ENCODE results near the gene TAOK3.

TAOK3 gene

DNA sequence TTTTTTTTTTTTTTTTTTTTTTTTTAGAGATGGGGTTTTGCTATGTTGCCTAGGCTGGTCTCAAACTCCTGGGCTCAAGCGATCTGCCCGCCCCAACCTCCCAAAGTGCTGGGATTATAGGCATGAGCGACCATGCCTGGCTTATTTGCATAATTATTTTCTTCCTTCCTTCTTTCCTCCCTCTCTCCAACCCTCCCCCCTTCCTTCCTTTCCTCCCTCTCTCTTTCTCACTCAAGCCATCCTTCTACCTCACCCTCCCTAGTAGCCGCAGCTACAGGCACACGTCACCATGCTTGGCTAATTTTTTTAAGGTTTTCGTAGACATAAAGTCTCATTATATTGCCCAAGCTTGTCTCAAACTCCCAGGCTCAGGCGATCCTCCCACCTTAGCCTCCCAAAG lies 152.9 kb downstream of the TAOK3 start:
- no peaks in the 10 kb centered on the region for H3K9me3 ChIP-seq (ENCODE audit: control insufficient read depth, insufficient read depth, low read length)
- no peaks in the 10 kb centered on the region for H3K27me3 ChIP-seq (ENCODE audit: control insufficient read depth, insufficient read depth, low read length)
- H3K4me3 ChIP-seq (ENCODE audit: low read depth, low read length), result no peak overlapping the region
- H3K36me3 ChIP-seq (ENCODE audit: control insufficient read depth, insufficient read depth, low read length), result no peaks in the 10 kb centered on the region
- H3K9ac ChIP-seq (ENCODE audit: low read depth, low read length), result no peak overlapping the region
- H3K4me1 ChIP-seq (ENCODE audit: control insufficient read depth, insufficient read depth, low read length), result peaks cover 2% of the 10 kb centered on the region

DNA sequence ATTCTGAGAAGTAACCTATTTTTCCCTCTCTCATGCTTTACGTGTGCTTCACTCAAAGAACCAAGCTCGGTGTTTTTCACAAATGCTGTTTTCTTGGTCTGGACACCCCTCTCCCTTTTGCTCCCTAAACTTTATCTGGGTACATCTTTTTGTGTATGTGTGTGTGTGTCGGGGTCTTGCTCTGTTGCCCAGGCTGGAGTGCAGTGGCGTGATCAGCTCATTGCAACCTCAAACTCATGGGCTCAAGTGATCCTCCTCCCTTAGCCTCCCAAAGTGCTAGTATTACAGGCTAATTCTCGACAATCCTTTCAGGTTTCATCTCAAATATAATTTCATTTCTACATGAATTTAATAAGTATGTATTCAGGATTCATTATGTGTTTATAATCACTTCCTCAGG lies 153.6 kb downstream of the TAOK3 start:
- H3K27me3 ChIP-seq (ENCODE audit: control insufficient read depth, insufficient read depth, low read length), result no peaks in the 10 kb centered on the region

DNA sequence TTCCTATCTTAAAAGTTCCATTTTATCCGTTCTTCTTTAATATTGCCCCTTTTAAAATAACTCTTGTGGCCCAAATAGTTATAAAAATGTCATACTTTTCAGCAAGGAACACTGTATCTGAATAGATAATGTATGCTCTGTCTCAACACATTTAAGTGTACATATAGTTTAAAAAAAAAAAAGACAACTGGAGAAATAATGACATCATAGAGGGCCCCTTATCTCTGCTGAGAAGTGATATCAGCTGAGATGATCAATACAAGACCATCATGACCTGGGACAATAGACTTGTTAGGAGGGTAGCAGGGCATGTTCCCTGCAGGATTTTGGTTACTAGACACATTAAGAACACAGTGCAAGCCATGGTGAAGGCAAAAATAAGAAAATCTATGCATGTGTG lies 159.3 kb downstream of the TAOK3 start:
- Histone ChIP-seq H3K9me3 (ENCODE audit: control insufficient read depth, insufficient read depth, low read length) (no peaks in the 10 kb centered on the region), H3K4me1 (ENCODE audit: control insufficient read depth, insufficient read depth, low read length) (no peaks in the 10 kb centered on the region), H3K27me3 (ENCODE audit: control insufficient read depth, insufficient read depth, low read length) (no peaks in the 10 kb centered on the region), H3K9ac (ENCODE audit: low read depth, low read length) (no peak overlapping the region), H3K36me3 (ENCODE audit: control insufficient read depth, insufficient read depth, low read length) (no peaks in the 10 kb centered on the region), H3K4me3 (ENCODE audit: low read depth, low read length) (no peak overlapping the region)

More for the DNA sequence above, 153.6 kb downstream of the TAOK3 start:
- peaks cover 2% of the 10 kb centered on the region for H3K4me1 ChIP-seq (ENCODE audit: control insufficient read depth, insufficient read depth, low read length)
- no peaks in the 10 kb centered on the region for H3K9me3 ChIP-seq (ENCODE audit: control insufficient read depth, insufficient read depth, low read length)
- no peak overlapping the region for H3K4me3 ChIP-seq (ENCODE audit: low read depth, low read length)
- H3K9ac ChIP-seq (ENCODE audit: low read depth, low read length), result no peak overlapping the region
- H3K36me3 ChIP-seq (ENCODE audit: control insufficient read depth, insufficient read depth, low read length), result no peaks in the 10 kb centered on the region

DNA sequence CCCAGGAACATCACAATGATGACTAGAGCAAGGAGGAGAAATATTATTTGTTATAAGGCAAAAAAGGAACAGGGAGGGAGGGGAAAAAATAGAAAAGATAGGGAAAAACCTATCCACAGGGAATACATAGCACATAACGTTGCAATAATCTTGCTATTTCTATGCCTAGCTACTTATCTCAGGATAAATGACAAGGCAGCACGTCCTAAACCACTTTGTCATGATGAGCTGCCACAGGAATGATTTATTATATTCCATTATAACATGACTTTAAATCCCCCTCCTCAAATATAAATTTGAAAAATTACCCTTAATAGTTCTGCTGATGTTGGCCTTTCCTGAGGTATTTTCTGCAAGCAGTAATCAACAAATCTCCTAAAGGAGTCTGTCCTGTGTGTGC lies 160.1 kb downstream of the TAOK3 start:
- H3K9me3 ChIP-seq (ENCODE audit: control insufficient read depth, insufficient read depth, low read length), result no peaks in the 10 kb centered on the region
- H3K4me1 ChIP-seq (ENCODE audit: control insufficient read depth, insufficient read depth, low read length), result no peaks in the 10 kb centered on the region
- no peaks in the 10 kb centered on the region for H3K36me3 ChIP-seq (ENCODE audit: control insufficient read depth, insufficient read depth, low read length)
- no peak overlapping the region for H3K9ac ChIP-seq (ENCODE audit: low read depth, low read length)
- no peaks in the 10 kb centered on the region for H3K27me3 ChIP-seq (ENCODE audit: control insufficient read depth, insufficient read depth, low read length)
- H3K4me3 ChIP-seq (ENCODE audit: low read depth, low read length), result no peak overlapping the region

DNA sequence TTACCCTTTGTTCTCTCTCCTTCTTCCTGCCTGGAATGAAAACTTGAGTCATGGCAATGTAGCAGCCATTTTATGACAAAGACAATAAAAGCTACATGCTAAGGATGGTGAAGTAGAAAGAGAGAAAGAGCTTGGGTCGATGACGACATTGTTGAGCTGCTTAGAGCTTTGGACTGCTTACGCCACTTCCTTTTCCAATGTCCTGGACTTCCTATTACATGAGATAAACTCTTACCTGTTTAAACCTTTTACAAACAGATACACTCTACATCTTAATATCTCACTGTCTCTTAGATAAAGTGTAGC lies 166.6 kb downstream of the TAOK3 start:
- Histone ChIP-seq H3K4me3 (ENCODE audit: low read depth, low read length) (no peak overlapping the region), H3K9ac (ENCODE audit: low read depth, low read length) (no peak overlapping the region), H3K4me1 (ENCODE audit: control insufficient read depth, insufficient read depth, low read length) (no peaks in the 10 kb centered on the region), H3K27me3 (ENCODE audit: control insufficient read depth, insufficient read depth, low read length) (no peaks in the 10 kb centered on the region), H3K36me3 (ENCODE audit: control insufficient read depth, insufficient read depth, low read length) (no peaks in the 10 kb centered on the region), H3K9me3 (ENCODE audit: control insufficient read depth, insufficient read depth, low read length) (no peaks in the 10 kb centered on the region)

DNA sequence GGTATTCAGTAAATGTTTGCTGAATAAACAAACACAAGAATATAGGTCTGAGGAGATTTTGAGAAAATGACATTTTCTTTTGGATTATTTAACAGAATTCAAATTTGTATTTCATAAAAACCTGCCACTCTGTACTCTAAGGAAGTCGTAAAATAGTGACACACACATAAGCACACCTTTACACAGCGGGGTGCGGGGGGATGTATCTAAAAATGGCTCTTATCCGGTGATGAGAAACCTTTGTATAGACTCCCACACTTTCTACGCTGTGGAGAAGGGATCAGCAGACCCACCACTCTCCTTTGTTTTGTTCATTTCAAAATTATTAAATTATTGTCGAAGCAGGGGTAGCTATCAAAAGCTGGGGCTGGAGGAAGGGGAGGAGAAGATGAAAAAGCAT lies 178.7 kb downstream of the TAOK3 start:
- Histone ChIP-seq H3K4me1 (ENCODE audit: control insufficient read depth, insufficient read depth, low read length) (peaks cover 8% of the 10 kb centered on the region), H3K27me3 (ENCODE audit: control insufficient read depth, insufficient read depth, low read length) (no peaks in the 10 kb centered on the region), H3K9ac (ENCODE audit: low read depth, low read length) (no peak overlapping the region), H3K4me3 (ENCODE audit: low read depth, low read length) (no peak overlapping the region), H3K36me3 (ENCODE audit: control insufficient read depth, insufficient read depth, low read length) (no peaks in the 10 kb centered on the region), H3K9me3 (ENCODE audit: control insufficient read depth, insufficient read depth, low read length) (no peaks in the 10 kb centered on the region)

DNA sequence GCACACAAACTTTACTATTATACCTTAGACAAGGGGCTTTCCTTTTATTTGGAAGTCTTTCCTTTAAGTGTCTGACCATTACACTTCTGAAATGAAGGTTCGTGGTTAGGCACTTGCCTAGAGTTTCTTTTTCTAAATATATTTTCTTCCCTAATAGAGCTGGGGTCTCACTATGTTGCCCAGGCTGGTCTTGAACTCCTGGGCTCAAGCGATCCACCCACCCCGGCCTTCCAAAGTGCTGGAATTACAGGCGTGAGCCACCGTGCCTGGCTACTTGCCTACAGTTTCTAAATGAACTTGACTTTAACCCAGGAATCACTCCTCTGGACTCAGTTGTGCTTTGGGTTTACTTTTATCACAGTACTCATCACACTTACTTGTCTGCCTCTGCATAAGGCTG lies 179.2 kb downstream of the TAOK3 start:
- Histone ChIP-seq H3K9ac (ENCODE audit: low read depth, low read length) (no peak overlapping the region), H3K9me3 (ENCODE audit: control insufficient read depth, insufficient read depth, low read length) (no peaks in the 10 kb centered on the region), H3K36me3 (ENCODE audit: control insufficient read depth, insufficient read depth, low read length) (no peaks in the 10 kb centered on the region), H3K4me3 (ENCODE audit: low read depth, low read length) (no peak overlapping the region), H3K27me3 (ENCODE audit: control insufficient read depth, insufficient read depth, low read length) (no peaks in the 10 kb centered on the region), H3K4me1 (ENCODE audit: control insufficient read depth, insufficient read depth, low read length) (peaks cover 8% of the 10 kb centered on the region)

DNA sequence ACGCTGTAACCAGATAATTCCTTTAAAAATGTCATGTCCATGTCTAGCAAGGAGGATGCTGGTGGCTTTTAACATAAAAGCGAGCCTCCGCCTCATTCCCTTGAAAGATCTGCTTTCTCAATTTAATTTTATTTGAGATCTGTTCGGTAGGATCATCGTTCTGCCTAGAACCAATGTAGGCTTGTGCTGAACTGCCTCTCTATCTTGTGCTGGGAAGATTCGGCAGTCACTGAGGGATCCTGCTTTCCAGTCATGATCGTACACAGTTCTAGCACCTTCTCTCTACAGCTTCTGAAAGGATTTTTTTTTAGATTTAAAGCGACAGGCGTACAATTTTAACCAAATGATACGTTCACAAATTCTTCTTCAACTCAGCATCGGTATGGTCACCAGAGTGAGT lies 182.4 kb downstream of the TAOK3 start:
- no peaks in the 10 kb centered on the region for H3K36me3 ChIP-seq (ENCODE audit: control insufficient read depth, insufficient read depth, low read length)
- H3K4me3 ChIP-seq (ENCODE audit: low read depth, low read length), result no peak overlapping the region
- no peaks in the 10 kb centered on the region for H3K27me3 ChIP-seq (ENCODE audit: control insufficient read depth, insufficient read depth, low read length)
- H3K9ac ChIP-seq (ENCODE audit: low read depth, low read length), result no peak overlapping the region
- H3K9me3 ChIP-seq (ENCODE audit: control insufficient read depth, insufficient read depth, low read length), result no peaks in the 10 kb centered on the region
- H3K4me1 ChIP-seq (ENCODE audit: control insufficient read depth, insufficient read depth, low read length), result peaks cover 8% of the 10 kb centered on the region

DNA sequence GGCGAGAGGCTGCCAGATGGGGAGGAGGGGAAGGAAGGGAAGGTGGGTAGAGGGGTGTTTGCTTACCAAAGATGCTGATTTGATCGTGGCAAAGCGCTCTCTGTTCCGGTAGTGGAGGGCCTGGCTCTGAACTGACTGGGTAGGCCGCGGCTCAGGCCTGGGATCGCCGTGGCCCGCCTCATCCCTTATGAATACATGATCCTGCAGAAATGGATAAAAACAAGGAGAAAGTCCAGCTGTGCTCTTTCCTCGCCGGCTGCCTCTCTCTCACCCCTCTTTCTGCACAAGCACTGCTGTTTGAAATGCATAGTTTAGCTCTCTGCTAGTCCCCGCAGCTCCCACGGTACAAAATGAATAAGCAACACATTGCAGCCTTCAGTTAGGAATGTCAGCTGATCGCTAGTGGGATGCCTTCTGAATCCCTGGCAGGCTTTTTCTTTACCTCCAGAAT lies 182.9 kb downstream of the TAOK3 start:
- Histone ChIP-seq H3K4me3 (ENCODE audit: low read depth, low read length) (peak overlapping the region; percentile 19), H3K9ac (ENCODE audit: low read depth, low read length) (no peak overlapping the region), H3K9me3 (ENCODE audit: control insufficient read depth, insufficient read depth, low read length) (no peaks in the 10 kb centered on the region), H3K27me3 (ENCODE audit: control insufficient read depth, insufficient read depth, low read length) (no peaks in the 10 kb centered on the region), H3K36me3 (ENCODE audit: control insufficient read depth, insufficient read depth, low read length) (no peaks in the 10 kb centered on the region), H3K4me1 (ENCODE audit: control insufficient read depth, insufficient read depth, low read length) (peaks cover 8% of the 10 kb centered on the region)

DNA sequence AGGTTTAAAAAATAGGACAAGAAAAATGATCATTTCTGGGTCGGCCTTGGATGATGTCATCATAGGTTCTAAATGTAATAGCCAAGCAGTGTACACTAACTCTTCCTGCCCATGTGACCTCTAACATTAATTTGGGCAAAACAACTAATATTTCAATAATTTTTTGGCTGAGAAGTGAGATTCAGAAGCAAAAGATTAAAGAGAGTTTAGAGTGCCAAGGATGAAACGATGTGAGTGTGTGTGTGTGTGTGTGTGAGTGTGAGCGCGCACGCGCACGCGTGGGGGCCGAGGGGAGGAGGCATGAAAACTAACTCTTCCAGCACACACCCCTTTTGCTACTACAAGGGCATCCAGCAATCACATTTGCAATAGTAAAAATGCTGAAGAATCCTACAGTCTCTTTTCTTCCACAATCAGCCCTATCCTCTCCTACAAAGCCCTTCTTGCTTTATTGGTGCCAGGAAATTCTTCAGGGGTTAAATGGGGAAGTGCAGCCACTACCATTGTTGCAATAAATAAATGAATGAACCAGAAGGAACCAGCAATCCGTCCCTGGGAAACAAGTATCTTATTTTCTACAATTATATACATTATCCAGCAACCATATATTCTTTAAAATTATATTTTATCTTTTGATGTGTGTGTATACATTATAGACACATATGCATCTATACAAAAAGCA lies 183.9 kb downstream of the TAOK3 start:
- H3K27me3 ChIP-seq (ENCODE audit: control insufficient read depth, insufficient read depth, low read length), result no peaks in the 10 kb centered on the region
- no peak overlapping the region for H3K9ac ChIP-seq (ENCODE audit: low read depth, low read length)
- no peak overlapping the region for H3K4me3 ChIP-seq (ENCODE audit: low read depth, low read length)
- peaks cover 4% of the 10 kb centered on the region for H3K4me1 ChIP-seq (ENCODE audit: control insufficient read depth, insufficient read depth, low read length)
- H3K36me3 ChIP-seq (ENCODE audit: control insufficient read depth, insufficient read depth, low read length), result no peaks in the 10 kb centered on the region
- no peaks in the 10 kb centered on the region for H3K9me3 ChIP-seq (ENCODE audit: control insufficient read depth, insufficient read depth, low read length)

DNA sequence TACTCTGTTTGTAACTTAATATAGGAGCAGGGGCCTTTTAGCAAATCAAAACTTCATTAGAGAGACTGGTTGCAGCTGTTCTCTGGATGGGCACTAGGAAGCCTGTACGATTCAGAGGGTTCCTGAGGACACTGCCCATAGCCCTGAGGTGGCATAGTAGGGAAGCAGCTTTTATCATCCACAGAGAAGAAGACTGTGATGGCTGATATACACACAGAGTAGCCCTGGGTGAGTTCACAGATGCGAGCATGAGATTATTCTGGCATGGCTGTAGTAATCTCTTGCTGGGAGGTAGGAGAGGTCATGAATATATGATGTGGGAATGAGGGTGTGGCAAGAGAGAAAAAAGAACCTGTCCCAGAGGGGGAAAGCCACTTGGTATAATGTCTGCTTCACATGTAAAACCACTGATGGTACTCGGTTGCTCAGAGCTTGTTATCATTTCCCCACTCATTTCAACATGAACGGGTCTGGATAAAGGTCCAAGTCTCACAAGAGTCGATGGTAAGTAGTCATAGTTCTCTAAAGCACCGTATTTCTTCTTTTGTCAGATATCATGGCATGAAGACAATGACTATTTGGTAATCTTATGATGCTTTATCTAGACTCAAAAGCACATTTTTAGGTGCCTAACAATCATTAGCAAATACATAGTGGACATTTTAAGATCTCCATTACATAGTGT lies 184.8 kb downstream of the TAOK3 start:
- Histone ChIP-seq H3K4me3 (ENCODE audit: low read depth, low read length) (no peak overlapping the region), H3K9me3 (ENCODE audit: control insufficient read depth, insufficient read depth, low read length) (no peaks in the 10 kb centered on the region), H3K27me3 (ENCODE audit: control insufficient read depth, insufficient read depth, low read length) (no peaks in the 10 kb centered on the region), H3K4me1 (ENCODE audit: control insufficient read depth, insufficient read depth, low read length) (peaks cover 4% of the 10 kb centered on the region), H3K36me3 (ENCODE audit: control insufficient read depth, insufficient read depth, low read length) (no peaks in the 10 kb centered on the region), H3K9ac (ENCODE audit: low read depth, low read length) (no peak overlapping the region)

DNA sequence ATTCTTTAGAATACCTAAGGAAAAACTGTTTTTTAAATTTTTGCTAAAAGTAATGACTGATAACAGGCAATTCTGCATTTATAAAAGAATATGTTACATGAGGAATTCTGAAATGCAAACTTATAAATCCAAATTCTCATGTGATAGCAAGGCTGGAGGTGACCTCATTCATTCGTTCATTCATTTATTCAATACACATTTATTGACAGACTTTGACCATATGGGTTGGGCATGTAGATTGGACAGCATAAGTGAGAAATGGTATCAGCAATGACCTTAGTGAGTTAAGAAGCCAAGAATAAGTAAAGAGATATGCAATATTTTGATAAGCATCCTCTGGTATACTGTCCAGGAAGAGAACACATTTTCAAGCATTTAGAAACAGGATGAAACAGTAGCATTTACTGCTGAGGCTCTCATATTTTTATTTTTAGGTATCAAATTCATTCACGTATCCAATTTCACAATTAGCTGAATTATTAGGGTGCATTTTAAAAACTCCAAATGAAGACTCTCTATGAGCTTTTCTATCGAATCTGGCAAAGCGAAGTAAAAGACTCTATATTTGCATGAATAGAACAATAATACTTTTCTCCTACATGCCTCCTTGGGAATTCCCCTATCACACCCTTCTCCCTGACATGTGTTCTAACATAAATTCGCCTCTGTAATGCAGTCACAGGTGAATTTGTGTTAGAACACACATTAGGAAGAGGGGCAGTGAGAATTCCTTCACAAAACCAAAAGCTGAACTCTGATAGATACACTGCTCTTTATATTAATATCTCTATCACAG lies 186.9 kb downstream of the TAOK3 start:
- H3K4me1 ChIP-seq (ENCODE audit: control insufficient read depth, insufficient read depth, low read length), result peaks cover 6% of the 10 kb centered on the region

More for the DNA sequence above, 186.9 kb downstream of the TAOK3 start:
- H3K36me3 ChIP-seq (ENCODE audit: control insufficient read depth, insufficient read depth, low read length), result no peaks in the 10 kb centered on the region
- no peak overlapping the region for H3K4me3 ChIP-seq (ENCODE audit: low read depth, low read length)
- no peak overlapping the region for H3K9ac ChIP-seq (ENCODE audit: low read depth, low read length)
- H3K9me3 ChIP-seq (ENCODE audit: control insufficient read depth, insufficient read depth, low read length), result no peaks in the 10 kb centered on the region
- H3K27me3 ChIP-seq (ENCODE audit: control insufficient read depth, insufficient read depth, low read length), result no peaks in the 10 kb centered on the region
